ENCODE data around the gene SLC1A7. TPM values are rescaled to one million over a fixed set of nuclear protein-coding genes. Genes with fewer than 3 reads are reported as not detected.
"Not testable (repeated sequence)": the region's sequence is repeated elsewhere in the genome, so short reads cannot be mapped to it uniquely, and the experiment has no call there.

The SLC1A7 gene
- not detected in 2 replicates for total RNA-seq

DNA sequence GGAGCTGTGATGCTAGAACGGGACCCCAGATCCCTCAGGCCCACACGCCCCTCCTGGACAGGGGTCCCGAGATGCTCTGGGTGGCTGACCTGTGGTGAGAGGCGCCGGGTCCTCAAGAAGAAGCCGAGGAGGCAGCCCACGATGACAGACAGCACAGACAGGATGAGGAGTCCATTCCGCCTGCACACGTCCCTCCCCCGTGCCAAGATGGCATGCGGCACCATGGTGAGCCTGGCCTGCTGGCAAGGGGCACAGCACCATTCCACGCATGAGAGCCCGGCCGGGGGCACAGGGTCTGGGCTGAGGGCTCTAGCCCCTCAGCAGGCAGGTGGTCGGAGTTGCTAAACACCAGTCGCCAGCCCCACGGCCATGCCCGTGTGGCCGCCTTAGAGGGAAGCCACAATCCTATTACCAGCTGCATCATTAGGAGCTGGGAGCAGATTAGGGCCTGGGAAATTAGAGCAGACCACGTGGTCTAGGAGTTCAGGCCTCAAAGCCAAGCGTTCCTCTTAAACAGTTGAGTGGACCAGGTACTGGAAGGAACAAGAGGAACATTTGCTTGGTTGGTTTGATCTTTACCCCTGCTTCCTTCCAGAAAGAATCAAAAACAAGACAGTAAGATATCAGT is at the start of gene SLC1A7:
SLC1A7 (minus strand) TSS at position 413 of the 628 bp plus-strand sequence; CDS start at position 224, 189 bp downstream.
- no peak for DNase-seq

GRCh38 chr1:53190210-53190611 is 47.8 kb upstream of the SLC1A7 start:
- no peak for DNase-seq

GRCh38 chr1:53189061-53189460 is 46.6 kb upstream of the SLC1A7 start:
- no peak for DNase-seq

DNA sequence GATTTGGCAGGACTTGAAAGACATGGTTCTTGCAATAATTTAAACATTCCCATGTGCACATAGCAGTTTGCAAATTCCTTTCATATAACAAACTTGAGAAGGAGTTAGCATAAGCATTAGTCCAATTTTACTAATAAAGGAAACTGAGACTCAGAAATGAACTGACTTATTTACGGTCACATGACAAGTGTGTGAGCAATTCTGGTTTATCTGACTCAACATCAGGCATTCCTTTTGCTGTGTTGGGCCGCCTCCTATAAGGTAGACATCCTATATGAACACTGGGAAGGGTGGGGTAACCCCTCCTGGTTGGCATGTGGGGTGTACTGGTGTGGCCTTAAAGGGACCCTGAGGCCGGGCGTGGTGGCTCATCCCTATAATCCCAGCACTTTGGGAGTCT is 45.7 kb upstream of the SLC1A7 start:
- no peak for DNase-seq

- DNase-seq: no peak
Measured at GRCh38 chr1:53187401-53187800, 45.0 kb upstream of the SLC1A7 start.

GRCh38 chr1:53186533-53186932 is 44.1 kb upstream of the SLC1A7 start:
- no peak for DNase-seq

DNA sequence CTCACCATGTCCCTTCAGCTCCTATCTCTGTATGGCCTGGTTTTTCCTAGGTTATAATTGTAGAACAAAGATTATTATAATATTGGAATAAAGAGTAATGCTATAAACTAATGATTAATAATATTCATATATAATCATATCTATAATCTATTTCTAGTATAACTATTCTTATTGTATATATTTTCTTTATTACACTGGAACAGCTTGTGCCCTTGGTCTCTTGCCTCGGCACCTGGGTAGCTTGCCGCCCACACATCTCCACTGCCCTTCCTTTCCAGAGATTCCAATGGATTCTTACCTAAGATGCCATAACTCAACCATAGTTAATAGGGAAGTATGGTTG is 43.5 kb upstream of the SLC1A7 start:
- not testable (repeated sequence) for DNase-seq

DNA sequence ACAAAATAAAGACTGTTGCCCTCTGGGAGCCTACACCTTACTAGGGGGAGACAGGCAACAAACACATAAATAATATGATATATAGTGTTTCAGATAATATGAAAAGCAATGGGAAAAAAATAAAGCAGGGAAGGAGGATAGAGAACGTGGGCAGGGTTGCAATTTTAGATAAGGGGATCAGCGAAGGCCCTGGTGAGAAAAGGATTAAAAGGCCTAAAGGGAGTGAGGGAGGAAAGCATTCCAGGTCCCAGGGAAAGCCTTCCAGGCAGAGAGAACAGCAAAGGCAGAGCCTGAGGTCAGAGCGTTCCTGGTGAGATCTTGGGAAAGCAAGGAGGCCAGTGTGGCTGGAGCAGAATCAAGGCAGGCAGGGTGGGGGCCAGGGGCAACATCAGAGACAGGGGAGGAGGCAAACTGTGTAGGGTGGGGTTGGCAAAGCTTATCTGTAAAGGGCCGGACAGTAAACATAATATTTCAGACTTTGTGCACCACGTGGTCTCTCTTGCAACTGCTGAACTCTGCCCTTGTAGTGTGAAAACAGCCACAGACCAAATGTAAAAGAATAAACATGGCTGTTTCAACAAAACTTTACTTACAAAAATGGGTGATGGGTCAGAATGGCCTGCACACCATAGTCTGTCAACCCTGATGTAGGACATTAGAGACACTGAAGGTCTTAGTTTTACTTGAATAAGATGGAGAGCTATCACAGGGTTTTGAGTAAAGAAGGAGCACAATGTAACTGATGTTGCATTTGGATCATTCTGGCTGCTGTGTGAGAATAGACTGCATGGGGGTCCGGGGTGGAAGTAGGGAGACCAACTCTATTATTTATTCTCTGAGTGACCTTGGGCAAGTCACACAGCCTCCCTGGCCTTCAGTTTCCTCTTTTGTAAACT is 40.9 kb upstream of the SLC1A7 start:
- no peak for DNase-seq

DNA sequence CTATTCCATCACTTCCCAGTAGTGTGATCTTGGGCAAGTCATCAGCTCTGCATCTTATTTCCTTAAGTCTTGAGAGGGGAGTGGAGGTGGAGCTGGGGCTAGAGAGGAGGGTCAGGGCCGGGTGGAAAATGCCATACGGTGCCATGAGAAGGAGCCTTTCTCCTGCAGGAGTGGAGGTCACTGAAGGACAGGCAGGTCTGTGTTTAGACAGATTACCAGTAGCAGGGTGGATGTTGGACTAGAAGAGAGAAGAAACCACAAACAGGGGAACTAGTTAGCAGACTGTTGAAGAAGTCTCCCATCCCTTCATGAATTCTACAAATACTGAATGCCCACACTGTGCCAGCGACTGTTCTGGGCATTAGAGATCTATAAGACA is 40.3 kb upstream of the SLC1A7 start:
- DNase-seq: no peak

DNA sequence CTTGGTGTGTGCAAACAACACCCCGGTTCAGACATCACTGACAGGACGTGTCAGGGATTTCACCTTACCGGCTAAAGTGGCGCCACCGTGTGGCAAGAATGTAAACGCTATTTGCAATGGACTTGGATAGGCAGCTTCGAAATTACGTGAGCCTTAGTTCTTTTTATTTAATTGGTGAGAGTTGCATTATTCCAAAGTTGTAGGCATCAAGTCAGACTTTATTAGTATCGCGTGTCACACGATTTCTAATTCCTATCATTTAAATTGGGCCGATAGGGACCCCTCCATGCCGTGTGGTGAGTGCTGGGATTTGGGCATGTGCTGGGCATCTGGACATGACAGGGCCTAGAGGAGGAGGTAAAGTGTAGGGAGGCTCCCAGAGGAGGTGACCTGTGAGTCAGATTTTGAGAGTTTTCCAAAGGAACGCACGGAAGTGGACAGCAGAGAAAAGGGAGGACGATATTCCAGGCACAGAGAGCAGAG is 39.7 kb upstream of the SLC1A7 start:
- DNase-seq: peak; percentile 93

DNA sequence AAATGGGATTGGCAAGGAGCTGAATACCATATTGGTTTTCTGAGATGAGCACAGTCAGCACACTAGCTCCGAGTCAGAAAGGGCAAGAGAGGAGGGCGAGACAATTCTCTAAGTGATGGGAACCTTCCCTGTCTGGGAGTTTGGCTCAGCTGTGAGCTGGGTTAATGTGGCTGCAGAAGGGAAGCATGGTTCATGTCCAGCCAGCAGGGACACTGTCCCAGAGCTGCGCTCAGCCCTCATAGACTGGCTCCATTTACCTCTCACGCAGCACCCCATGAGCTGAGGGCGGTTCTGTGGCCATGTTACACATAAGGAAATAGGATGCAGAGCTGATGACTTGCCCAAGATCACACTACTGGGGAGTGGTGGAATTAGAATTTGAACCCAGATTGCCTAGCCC is 38.5 kb upstream of the SLC1A7 start:
- DNase-seq: no peak

- DNase-seq: no peak
Measured at GRCh38 chr1:53180226-53180625, 37.8 kb upstream of the SLC1A7 start.

DNA sequence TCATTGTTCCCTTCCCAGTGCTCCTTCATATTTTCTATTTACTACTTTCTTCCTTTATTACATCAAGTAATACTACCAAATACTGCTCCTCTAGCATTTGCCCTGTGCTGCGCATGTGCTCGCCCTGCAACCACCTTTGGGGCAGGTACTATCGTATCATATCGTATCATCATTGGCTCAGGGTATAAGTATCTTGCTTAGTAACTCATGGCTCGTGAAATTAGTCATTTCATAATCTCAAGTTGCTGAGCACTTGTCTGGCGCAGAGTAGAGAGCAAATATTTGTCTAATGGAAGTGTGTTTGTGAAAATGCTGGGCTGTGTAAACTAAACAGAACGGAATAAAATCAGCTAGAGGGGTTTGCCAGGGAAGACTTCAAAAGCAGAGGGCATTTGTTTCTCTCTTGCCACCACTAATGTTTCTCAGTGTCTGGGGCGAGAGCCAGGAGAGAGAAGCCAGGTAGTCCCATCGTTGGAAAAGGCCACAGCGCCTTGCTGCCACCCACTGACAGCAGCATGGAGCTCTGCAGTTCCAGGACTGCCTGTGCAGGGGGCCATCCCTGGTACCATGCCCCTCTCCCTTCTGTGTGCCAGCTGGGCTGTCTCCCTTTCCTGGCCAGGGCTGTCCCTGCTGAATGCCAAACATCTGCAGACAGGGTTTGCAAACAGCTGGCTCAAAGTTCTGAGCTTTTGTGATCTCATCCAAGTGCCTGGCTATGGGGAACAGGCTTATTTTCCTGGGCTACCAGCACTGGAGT is 34.2 kb upstream of the SLC1A7 start:
- DNase-seq: no peak

DNA sequence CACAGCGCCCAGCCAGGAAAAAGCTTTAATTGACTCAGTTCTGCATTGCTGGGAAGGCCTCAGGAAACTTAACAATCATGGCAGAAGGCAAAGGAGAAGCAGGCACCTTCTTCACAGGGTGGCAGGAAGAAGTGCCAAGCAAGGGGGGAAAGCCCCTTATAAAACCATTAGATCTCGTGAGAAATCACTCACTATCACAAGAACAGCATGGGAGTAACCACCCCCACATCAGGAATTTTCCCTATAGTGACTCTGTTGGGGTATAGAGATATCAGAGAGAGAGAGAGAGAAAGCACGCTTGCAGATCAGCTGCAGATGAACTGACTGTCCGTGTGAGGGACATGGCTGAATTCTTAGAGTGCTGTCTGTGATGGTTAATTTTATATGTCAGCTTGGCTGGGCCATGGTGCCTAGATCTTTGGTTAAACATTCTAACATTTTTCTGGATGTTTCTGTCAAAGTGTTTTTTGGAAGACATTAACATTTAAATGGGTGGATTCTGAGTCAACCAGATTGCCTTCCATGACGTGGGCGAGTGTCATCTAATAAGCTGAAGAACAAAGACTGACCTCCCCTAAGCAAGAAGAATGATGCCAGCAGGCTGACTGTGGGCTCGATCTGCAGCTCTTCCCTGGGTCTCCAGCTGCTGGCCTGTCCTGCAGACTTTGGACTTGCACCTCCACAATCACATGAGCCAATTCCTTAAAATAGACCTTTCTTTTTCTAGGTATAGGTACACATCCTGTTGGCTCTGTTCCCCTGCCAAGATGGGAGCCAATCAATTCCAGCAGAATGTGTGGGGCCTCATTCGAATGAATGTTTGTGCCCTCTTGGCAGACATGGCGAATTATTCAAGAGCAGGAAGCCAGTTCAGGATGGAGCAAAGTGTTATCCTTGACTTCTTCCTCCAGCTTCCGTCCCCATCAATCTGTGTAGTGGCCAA is 32.8 kb upstream of the SLC1A7 start:
- no peak for DNase-seq

DNA sequence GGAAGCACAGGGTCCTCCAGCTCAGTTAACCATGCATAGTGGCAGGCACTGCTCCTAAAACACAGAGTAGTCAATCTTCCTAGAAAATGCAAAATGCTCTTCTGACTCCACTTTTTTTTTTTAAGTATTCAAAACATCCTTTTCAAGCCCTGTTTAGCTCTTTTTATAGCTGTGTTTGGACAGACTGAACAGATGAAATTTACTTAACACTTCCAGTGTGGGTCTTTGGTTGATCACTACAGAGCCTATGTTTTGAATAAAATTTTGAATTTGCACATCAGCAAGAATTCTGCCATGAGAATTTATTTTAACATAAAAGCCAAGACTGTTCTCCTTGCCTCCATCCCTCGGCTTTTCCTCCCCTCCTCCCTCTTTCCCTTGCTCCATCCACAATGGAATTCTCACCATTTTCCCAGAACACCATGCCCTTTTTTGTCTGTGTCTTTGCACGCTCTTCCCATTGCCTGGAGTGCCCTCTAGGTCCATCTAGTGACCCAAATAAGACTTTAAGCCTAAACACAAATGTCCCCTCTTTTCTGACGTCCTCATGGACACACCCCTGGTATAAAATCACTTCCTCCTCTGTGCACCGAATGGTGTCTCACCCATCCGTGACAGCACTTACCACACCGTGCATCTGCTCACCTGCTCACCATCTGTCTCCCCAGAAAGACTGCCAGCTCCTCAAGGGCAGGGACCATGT is 30.1 kb upstream of the SLC1A7 start:
- peak; percentile 35 for DNase-seq

DNA sequence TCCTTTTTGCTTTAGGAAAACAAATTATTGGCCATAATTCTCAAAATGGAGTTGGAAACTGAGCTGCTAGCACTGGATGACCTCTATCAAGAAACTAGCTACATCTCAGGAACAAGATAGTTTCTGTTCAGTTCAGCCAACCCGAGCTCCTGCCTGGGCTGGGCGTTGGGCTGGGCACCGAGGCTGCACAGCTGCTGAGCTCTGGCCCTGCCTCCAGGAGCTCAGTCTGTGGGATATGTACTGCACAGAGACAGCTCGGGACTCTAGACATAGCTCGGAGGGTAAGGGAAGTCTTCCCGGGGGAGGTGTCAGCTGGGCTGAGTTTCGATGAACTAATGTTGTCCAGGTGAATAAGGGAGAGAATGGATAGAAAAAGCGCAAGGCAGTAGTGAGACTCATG is 24.5 kb upstream of the SLC1A7 start:
- DNase-seq: no peak

- no peak for DNase-seq
Measured at GRCh38 chr1:53166366-53166765, 23.9 kb upstream of the SLC1A7 start.

DNA sequence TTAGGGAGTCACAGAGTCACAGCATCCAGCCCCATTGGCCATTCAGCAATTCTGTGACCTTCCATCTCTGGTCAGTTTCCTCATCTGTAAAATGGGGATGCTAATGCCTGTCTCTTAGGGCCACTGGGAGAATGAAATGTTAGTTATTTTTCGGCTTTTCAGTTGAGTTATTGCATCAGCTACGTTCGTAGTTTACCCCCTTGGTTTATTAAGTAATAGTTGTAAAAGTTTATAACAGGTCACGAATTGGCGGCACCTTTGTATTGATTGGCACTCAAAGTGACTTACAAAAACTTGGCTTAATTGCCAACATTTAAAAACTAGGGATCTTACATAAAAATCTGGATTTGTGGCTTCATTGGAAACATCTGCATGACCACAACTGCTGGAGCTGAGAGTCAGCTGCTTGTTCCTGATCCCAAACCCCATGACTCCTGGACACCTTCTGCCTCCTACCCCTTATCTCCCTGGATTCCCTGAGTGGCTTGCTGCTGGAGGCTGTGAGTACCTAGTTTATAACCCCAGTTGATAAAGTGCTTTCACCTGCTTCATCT is 23.0 kb upstream of the SLC1A7 start:
- DNase-seq: no peak

DNA sequence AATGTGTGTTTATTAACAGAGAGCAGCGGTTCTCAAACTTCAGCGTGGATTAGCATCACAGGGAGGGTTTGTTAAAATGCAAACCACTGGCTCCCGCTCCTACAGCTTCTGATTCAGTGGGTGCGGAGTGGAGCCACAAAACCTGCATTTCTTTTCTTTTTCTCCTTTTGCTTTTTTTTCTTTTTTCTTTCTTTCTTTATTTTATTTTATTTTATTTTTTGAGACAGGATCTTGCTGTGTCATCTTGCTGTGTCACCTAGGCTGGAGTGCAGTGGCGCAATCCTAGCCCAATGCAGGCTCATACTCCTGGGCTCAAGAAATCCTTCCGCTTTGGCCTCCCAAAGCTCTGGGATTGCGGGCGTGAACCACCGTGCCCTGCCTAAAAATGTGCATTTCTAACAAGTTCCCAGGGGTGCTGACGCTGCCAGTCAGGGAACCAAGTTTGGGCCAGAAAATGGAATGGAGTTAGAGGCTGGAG is 20.9 kb upstream of the SLC1A7 start:
- DNase-seq: no peak

DNA sequence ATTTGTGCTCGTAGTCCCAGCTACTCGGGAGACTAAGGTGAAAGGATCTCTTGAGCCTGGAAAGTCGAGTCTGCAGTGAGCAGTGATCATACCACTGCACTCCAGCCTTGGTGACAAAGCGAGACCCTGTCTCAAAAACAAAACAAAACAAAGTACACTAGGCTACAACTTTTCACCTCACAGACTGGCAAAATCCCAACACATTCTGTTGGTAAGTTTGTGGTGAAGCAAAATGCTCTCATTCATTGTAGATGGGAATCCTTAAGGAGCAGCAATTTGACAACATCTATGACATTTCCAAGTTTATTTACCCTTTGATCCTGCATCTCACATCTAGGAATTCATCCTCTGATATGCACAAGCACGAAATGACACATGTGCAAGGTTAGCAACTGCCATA is 20.2 kb upstream of the SLC1A7 start:
- DNase-seq: no peak

- no peak for DNase-seq
Measured at GRCh38 chr1:53160924-53161378, 18.5 kb upstream of the SLC1A7 start.
